IgD-negative memory B cell (primary cell): ENCODE measurements around the gene ACYP2. TPM values are rescaled to one million over a fixed set of nuclear protein-coding genes. Genes with fewer than 3 reads are reported as not detected.
"Not testable (repeated sequence)": the region's sequence is repeated elsewhere in the genome, so short reads cannot be mapped to it uniquely, and the experiment has no call there.

Experiments
- H3K27ac Mint-ChIP-seq, 3 donors: one replicate each; pipeline ENCODE4 v1.8.0; 2020 to 2022; ENCODE audit warnings: mild to moderate bottlenecking in 3 of 3, mixed read lengths in 3 of 3, moderate library complexity in 1 of 3
- H3K27me3 Mint-ChIP-seq: one replicate; pipeline ENCODE4 v1.8.0; 2021; ENCODE audit warnings: mixed read lengths
- H3K36me3 Mint-ChIP-seq: one replicate; pipeline ENCODE4 v1.8.0; 2020; ENCODE audit warnings: mild to moderate bottlenecking, mixed read lengths
- H3K4me1 Mint-ChIP-seq, 3 donors: one replicate each; pipeline ENCODE4 v1.8.0; 2020 to 2022; ENCODE audit warnings: mixed read lengths in 3 of 3, mild to moderate bottlenecking in 1 of 3
- H3K4me3 Mint-ChIP-seq, 4 donors: one replicate each; pipeline ENCODE4 v1.8.0; 2020 to 2022; ENCODE audit warnings: mild to moderate bottlenecking in 4 of 4, mixed read lengths in 4 of 4, moderate library complexity in 3 of 4
- H3K9me3 Mint-ChIP-seq, 3 donors: one replicate each; pipeline ENCODE4 v1.8.0; 2020 to 2021; ENCODE audit warnings: mixed read lengths in 3 of 3, mild to moderate bottlenecking in 1 of 3
- polyA plus RNA-seq: library from polyadenylated mRNA; unstranded; fragments of 300-500 nt; fragmentation: Illumina TruSeq; gene quantifications from one replicate; pipeline ENCODE4 v1.2.3, GENCODE V29; 2021

The ACYP2 gene
- polyA plus RNA-seq, 1 donor from 2014 or later = 26.8 TPM

DNA sequence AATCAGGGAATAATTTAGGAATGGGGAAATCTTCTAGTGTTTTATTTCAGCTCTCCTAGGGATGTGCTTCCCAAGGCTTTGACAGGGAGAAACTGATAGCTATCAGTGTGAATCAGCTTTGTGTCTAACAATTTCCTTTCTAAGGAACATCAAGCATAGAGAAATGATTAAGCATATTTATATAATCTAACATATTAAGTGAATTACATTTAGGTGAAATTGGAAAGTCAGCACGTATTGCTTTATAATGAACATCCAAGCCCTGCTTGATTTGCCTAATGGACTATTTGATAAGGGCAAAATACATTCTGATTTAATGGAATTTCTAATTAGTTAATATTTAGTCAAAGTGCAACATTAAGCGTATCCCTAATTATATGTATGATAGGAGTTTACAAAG lies 160.1 kb downstream of the ACYP2 start:
- H3K27me3 Mint-ChIP-seq = no peaks in the 10 kb centered on the region
- H3K36me3 Mint-ChIP-seq = peaks cover 4% of the 10 kb centered on the region
- peaks cover 17 to 19% (median 18%) of the 10 kb centered on the region in 3 donors for H3K4me1 Mint-ChIP-seq
- no peaks in the 10 kb centered on the region for H3K9me3 Mint-ChIP-seq
- no peak overlapping the region for H3K27ac Mint-ChIP-seq
- H3K4me3 Mint-ChIP-seq = no peak overlapping the region

DNA sequence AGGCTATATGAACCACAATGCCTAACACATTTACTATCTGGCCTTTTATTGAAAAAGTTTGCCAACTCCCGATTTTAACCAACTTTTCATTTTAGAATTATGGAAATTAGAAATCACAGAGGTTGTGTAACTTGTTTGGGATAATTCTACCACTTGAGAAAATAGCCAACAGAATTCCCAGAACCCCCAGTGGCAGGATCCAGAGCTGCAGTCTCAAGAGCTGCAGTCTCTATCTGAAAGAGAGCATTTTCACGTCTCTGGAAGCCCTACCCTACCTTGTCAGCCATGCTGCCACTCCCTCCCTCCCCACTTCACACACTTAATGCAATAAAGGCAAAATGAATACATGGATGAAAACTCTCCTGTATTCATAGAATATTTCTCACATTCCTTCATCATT lies 164.0 kb downstream of the ACYP2 start:
- Mint-ChIP-seq H3K4me3 (no peak overlapping the region), H3K27me3 (no peaks in the 10 kb centered on the region), H3K36me3 (peaks cover 3% of the 10 kb centered on the region), H3K9me3 (no peaks in the 10 kb centered on the region), H3K27ac (no peak overlapping the region), H3K4me1 (peaks cover 0 to 2% (median 0%) of the 10 kb centered on the region in 3 donors)

DNA sequence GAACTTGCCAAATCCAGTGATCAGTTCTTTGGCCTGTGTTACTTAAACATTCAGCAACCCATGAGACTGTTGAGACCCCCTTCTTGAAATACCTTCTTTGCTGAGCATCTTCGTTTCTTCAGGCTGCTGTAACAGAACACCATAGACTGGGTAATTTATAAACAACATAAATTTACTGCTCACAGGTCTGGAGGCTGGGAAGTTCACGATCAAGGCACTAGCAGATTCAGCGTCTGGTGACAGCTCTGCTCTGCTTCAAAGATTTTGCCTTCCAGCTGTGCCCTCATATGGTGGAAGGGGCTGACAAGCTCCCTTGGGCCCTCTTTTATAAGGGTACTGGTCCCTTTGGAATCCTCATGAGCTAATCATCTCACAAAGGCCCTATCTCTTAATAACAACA lies 169.4 kb downstream of the ACYP2 start:
- Mint-ChIP-seq H3K4me1 (peaks cover 0 to 2% (median 0%) of the 10 kb centered on the region in 3 donors), H3K4me3 (no peak overlapping the region), H3K36me3 (peaks cover 8% of the 10 kb centered on the region), H3K27ac (no peak overlapping the region), H3K9me3 (no peaks in the 10 kb centered on the region), H3K27me3 (no peaks in the 10 kb centered on the region)

- Mint-ChIP-seq H3K9me3 (no peaks in the 10 kb centered on the region), H3K4me3 (no peak overlapping the region), H3K36me3 (peaks cover 9% of the 10 kb centered on the region), H3K27ac (no peak overlapping the region), H3K4me1 (peaks cover 0 to 2% (median 0%) of the 10 kb centered on the region in 3 donors), H3K27me3 (no peaks in the 10 kb centered on the region)
These were observed 170.0 kb downstream of the ACYP2 start for GRCh38 chr2:54285451-54285850.

- Mint-ChIP-seq H3K4me3 (no peak overlapping the region), H3K27me3 (no peaks in the 10 kb centered on the region), H3K27ac (no peak overlapping the region), H3K9me3 (no peaks in the 10 kb centered on the region), H3K4me1 (peaks cover 0 to under 1% (median 0%) of the 10 kb centered on the region in 3 donors), H3K36me3 (peaks cover 6% of the 10 kb centered on the region)
These were observed 172.1 kb downstream of the ACYP2 start for GRCh38 chr2:54287532-54287931.

- Mint-ChIP-seq H3K4me1 (no peaks in the 10 kb centered on the region), H3K9me3 (no peaks in the 10 kb centered on the region), H3K4me3 (no peak overlapping the region), H3K27me3 (no peaks in the 10 kb centered on the region), H3K36me3 (peaks cover 5% of the 10 kb centered on the region), H3K27ac (no peak overlapping the region)
These were observed 174.5 kb downstream of the ACYP2 start for GRCh38 chr2:54289917-54290316.

DNA sequence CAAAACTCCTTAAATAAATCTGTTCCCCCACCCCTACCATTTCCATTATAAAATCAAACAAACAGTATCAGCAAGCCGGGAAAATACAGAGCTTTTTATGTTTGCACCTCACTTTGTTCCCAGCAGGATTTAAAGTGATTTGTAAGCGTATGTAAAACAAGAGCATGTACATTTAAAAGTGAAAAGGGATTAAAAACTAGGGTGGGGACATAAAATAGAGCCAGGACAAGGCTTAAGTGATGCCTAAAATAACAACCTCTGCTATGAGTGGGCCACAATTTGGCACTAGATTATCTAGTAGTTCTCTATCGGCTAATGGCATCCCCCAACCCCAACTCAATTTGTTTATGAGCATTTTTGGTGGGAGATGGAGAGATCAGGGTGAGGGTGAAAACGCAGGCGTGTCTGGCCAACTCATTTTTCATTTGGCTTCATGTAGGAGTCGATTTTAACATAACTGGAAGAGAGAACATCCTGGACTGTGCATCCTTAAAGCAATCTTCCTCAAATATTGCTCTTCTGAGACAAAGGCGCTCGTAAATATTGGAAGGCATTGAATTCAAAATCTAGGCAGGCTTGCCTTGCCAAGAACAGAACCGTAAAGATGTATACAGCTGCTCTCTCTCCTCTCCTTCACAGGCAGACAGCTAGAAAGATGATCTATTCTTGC lies 175.1 kb downstream of the ACYP2 start:
- Mint-ChIP-seq H3K27me3 (no peaks in the 10 kb centered on the region), H3K4me1 (no peaks in the 10 kb centered on the region), H3K27ac (peak overlapping the region in 1 of 3 donors; percentile 29), H3K9me3 (no peaks in the 10 kb centered on the region), H3K36me3 (peaks cover 5% of the 10 kb centered on the region), H3K4me3 (no peak overlapping the region)

GRCh38 chr2:54294665-54295064 lies 179.2 kb downstream of the ACYP2 start:
- not testable (repeated sequence) for H3K27me3 Mint-ChIP-seq, H3K4me3 Mint-ChIP-seq, H3K36me3 Mint-ChIP-seq, H3K9me3 Mint-ChIP-seq, H3K27ac Mint-ChIP-seq, H3K4me1 Mint-ChIP-seq

DNA sequence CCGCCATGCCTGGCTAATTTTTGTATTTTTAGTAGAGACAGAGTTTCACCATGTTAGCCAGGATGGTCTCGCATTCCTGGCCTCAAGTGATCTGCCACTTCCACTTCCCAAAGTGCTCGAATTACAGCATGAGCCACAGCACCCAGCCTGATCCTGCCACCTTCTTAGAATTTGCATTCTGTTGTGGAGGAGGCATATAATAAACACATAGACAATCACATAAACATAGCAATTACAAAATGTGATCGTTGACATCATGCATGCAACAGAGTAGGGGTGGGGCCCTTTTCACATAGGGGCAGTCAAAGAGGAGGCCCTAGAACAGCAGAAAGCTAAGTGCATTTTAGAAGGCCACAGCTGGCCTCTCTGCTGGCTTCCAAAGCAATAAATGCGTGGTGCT lies 180.5 kb downstream of the ACYP2 start:
- Mint-ChIP-seq H3K27ac (peak overlapping the region in 1 of 3 donors; percentile 23), H3K4me3 (no peak overlapping the region), H3K4me1 (no peaks in the 10 kb centered on the region), H3K27me3 (no peaks in the 10 kb centered on the region), H3K9me3 (peaks cover 0 to 2% (median 0%) of the 10 kb centered on the region in 3 donors), H3K36me3 (peaks cover 9% of the 10 kb centered on the region)

DNA sequence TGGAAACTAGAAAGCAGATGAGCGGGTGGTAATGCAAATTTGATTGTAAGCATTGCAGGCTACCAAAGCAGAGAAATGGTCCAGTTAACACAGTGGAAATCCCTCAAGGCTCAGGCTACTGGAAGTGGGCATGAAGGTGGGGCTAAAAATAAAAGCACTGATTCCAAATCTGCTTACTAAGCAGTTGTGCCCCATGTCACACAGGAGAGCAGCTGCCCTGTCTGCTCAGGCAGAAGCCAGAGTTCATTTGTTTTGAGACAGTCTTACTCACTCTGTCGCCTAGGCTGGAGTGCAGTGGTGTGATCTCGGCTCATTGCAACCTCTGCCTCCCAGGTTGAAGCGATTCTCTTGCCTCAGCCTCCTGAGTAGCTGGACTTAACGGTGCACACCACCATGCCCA lies 183.1 kb downstream of the ACYP2 start:
- H3K9me3 Mint-ChIP-seq = peaks cover 0 to 2% (median 0%) of the 10 kb centered on the region in 3 donors
- peaks cover 14% of the 10 kb centered on the region for H3K36me3 Mint-ChIP-seq
- H3K4me3 Mint-ChIP-seq = no peak overlapping the region
- H3K27me3 Mint-ChIP-seq = no peaks in the 10 kb centered on the region
- no peaks in the 10 kb centered on the region for H3K4me1 Mint-ChIP-seq
- no peak overlapping the region for H3K27ac Mint-ChIP-seq

DNA sequence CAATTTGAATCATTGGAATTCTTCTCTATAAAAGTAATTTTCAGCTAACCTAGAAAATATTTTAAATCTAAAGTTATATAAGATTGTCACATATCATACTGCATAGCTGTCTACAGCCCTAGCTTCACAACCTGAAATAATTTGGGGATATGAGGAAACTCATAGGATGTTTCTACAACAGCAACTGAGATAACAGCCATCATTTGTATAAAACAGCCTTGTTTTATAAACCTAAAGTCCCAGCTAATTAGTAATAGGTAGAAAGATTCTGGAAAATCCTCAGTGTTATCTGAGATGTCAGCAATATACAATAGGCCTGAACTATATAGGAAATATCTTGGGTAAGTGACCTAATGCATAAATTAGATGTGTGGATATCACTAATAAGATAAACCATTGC lies 188.2 kb downstream of the ACYP2 start:
- no peaks in the 10 kb centered on the region for H3K4me1 Mint-ChIP-seq
- H3K27ac Mint-ChIP-seq = no peak overlapping the region
- H3K4me3 Mint-ChIP-seq = no peak overlapping the region
- H3K27me3 Mint-ChIP-seq = no peaks in the 10 kb centered on the region
- no peaks in the 10 kb centered on the region for H3K9me3 Mint-ChIP-seq
- peaks cover 13% of the 10 kb centered on the region for H3K36me3 Mint-ChIP-seq

DNA sequence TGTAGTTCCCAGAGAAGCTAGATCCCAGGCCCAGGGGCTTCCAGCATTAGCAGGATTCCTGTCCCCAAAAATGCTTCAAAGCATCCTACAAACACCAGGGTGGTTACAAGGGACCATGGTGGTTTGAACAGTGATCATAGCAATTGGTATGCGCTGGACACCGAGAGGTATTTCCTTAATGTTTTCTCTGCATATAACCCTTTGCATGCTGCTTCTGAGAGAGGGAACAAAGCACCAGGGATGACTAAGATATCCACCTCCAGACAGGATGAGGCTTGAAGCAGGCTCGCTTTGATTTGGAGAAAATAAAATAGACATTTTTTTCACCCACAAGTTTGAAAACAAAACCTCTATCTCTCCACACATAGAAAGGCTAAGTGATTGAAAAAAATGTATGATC lies 191.1 kb downstream of the ACYP2 start:
- Mint-ChIP-seq H3K36me3 (peaks cover 3% of the 10 kb centered on the region), H3K27ac (no peak overlapping the region), H3K27me3 (peaks cover 4% of the 10 kb centered on the region), H3K4me3 (no peak overlapping the region), H3K9me3 (no peaks in the 10 kb centered on the region), H3K4me1 (no peaks in the 10 kb centered on the region)

GRCh38 chr2:54308186-54308585 lies 192.8 kb downstream of the ACYP2 start:
- Mint-ChIP-seq H3K4me1 (no peaks in the 10 kb centered on the region), H3K9me3 (no peaks in the 10 kb centered on the region), H3K4me3 (no peak overlapping the region), H3K27me3 (peaks cover 4% of the 10 kb centered on the region), H3K36me3 (peaks cover 3% of the 10 kb centered on the region), H3K27ac (no peak overlapping the region)

GRCh38 chr2:54308782-54309181 lies 193.4 kb downstream of the ACYP2 start:
- Mint-ChIP-seq H3K9me3 (no peaks in the 10 kb centered on the region), H3K27ac (no peak overlapping the region), H3K4me3 (no peak overlapping the region), H3K27me3 (peaks cover 4% of the 10 kb centered on the region), H3K36me3 (peaks cover 3% of the 10 kb centered on the region), H3K4me1 (no peaks in the 10 kb centered on the region)

DNA sequence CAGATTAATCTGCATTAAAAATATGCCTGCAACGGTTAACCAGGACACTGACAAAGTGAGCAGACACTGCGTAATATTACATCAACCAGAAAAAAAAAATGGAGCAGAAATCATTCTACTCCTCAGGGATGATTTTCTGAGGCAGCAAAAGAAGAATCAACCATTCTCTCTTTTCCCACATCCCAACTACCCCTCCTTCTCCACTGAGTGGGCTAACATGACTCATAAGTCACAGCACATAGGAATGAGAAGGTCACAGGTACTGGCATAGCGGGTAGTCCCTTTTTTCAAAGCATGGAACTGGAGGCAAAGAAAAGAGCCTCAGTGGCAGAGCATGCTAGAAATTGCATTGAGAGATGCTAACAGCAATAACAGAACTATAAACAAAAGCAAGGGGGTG lies 194.9 kb downstream of the ACYP2 start:
- no peak overlapping the region for H3K27ac Mint-ChIP-seq
- peaks cover 4% of the 10 kb centered on the region for H3K27me3 Mint-ChIP-seq
- H3K4me3 Mint-ChIP-seq = no peak overlapping the region
- no peaks in the 10 kb centered on the region for H3K4me1 Mint-ChIP-seq
- no peaks in the 10 kb centered on the region for H3K9me3 Mint-ChIP-seq
- peaks cover 3% of the 10 kb centered on the region for H3K36me3 Mint-ChIP-seq

DNA sequence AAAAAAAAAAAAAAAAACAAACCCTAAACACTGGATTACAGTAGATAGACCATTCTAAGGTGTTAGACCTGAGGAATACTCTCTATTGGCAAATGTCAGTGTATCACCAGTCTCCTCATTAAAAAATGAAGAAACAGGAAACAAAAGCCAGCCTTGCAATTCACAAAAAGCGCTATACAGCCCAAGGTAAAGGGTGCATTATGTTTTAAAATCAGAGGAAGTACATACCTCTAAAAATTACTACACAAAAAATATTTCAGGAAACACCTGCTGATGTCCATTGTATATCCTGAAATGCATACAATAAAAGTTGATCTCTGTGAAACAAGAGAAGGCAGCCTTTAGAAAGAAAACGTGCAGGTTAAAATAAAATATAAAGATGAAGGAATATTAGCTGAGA lies 195.5 kb downstream of the ACYP2 start:
- Mint-ChIP-seq H3K36me3 (peaks cover 3% of the 10 kb centered on the region), H3K27ac (no peak overlapping the region), H3K27me3 (peaks cover 4% of the 10 kb centered on the region), H3K4me1 (no peaks in the 10 kb centered on the region), H3K4me3 (no peak overlapping the region), H3K9me3 (no peaks in the 10 kb centered on the region)
